A549 (cell line): ENCODE results near the gene CLASP1. TPM values are rescaled to one million over a fixed set of nuclear protein-coding genes. Genes with fewer than 3 reads are reported as not detected.

Experiments used
- ATAC-seq, 2 experiments: fragments of 200-7000 bp in 1 of 2; fragments of >200 bp in 1 of 2; cut with Nextera tagmentation in 1 of 2; cut with Tn5 transposase in 1 of 2; 3 replicates each; pipeline versions ENCODE4 v1.8.0 to v1.9.1; 2018 to 2020; ENCODE audit warnings: mild to moderate bottlenecking in 1 of 2, moderate library complexity in 1 of 2
- CTCF ChIA-PET: fragments of 300-600 bp; sonication (Branson Sonifier 250); formaldehyde crosslinking; extraction: SDS; loops from one replicate; lab custom pipeline; 2021; ENCODE audit warnings: antibody characterized with exemption, inconsistent platforms; lab: Yijun Ruan, JAX
- POLR2A ChIA-PET: fragments of 350-600 bp; formaldehyde crosslinking; extraction: SDS; loops from one replicate; lab custom pipeline; 2021; ENCODE audit warnings: antibody characterized with exemption, inconsistent platforms; lab: Yijun Ruan, JAX
- DNase-seq, 2 experiments: peaks; one replicate each; pipeline versions ENCODE4 v3.0.0 to v3.0.0-alpha.2; 2011 to 2016; ENCODE audit warnings: low read depth in 1 of 2, low spot score in 1 of 2
- FAIRE-seq: peaks from 2 replicates; lab custom pipeline; 2011; peaks lifted over from hg19 to GRCh38; lab: Jason Lieb, UNC
- H3K27ac ChIP-seq, 2 experiments: fragments of >200 bp; sonication (Bioruptor Twin); formaldehyde crosslinking; 3 replicates each; pipeline ENCODE4 v1.5.1; 2016 to 2017
- H3K4me1 ChIP-seq: fragments of >200 bp; sonication (Bioruptor Twin); formaldehyde crosslinking; 3 replicates; pipeline ENCODE4 v1.6.1; 2016
- H3K4me2 ChIP-seq: fragments of >200 bp; sonication (Bioruptor Twin); formaldehyde crosslinking; 3 replicates; pipeline ENCODE4 v1.6.1; 2016
- H3K4me3 ChIP-seq: fragments of >200 bp; sonication (Bioruptor Twin); formaldehyde crosslinking; 3 replicates; pipeline ENCODE4 v1.5.1; 2016
- H3K9me3 ChIP-seq: fragments of >200 bp; sonication (Bioruptor Twin); formaldehyde crosslinking; 3 replicates; pipeline ENCODE4 v1.6.1; 2016
- BCL3 ChIP-seq: fragments of >200 bp; sonication (Bioruptor Twin); formaldehyde crosslinking; IDR thresholded peaks from 3 replicates; pipeline ENCODE4 v1.6.1; 2016
- CBX2 ChIP-seq: fragments of 200-600 bp; sonication (generic); IDR thresholded peaks from 2 replicates; pipeline ENCODE4 v1.6.1; 2016; ENCODE audit warnings: low read depth, mild to moderate bottlenecking, borderline replicate concordance
- CEBPB ChIP-seq, 2 experiments: fragments of >200 bp in 1 of 2; sonication (Bioruptor Twin) in 1 of 2; formaldehyde crosslinking in 1 of 2; IDR thresholded peaks; 2 replicates each; pipeline ENCODE4 v1.6.1; 2012 to 2016
- CHD4 ChIP-seq: fragments of 200-600 bp; sonication (generic); IDR thresholded peaks from 2 replicates; pipeline ENCODE4 v1.6.1; 2016; ENCODE audit warnings: antibody characterized with exemption, mild to moderate bottlenecking, borderline replicate concordance
- E2F6 ChIP-seq: IDR thresholded peaks from 2 replicates; pipeline ENCODE4 v1.6.1; 2012; ENCODE audit warnings: low read depth, borderline replicate concordance
- EHF ChIP-seq: fragments of 250-450 bp; sonication (Bioruptor Pico); IDR thresholded peaks from 2 replicates; pipeline ENCODE4 v1.5.0; 2020; ENCODE audit warnings: mild to moderate bottlenecking
- ELK1 ChIP-seq: fragments of 150-350 bp; IDR thresholded peaks from 2 replicates; pipeline ENCODE4 v1.6.1; 2014; ENCODE audit warnings: low read depth, mild to moderate bottlenecking, low read length
- EP300 ChIP-seq, 2 experiments: fragments of >200 bp; sonication (Bioruptor Twin); formaldehyde crosslinking; IDR thresholded peaks; 2 replicates in 1 of 2; 3 replicates in 1 of 2; pipeline ENCODE4 v1.6.1; 2016 to 2017
- ESRRA ChIP-seq: fragments of 150-350 bp; IDR thresholded peaks from 2 replicates; pipeline ENCODE4 v1.6.1; 2014; ENCODE audit warnings: mild to moderate bottlenecking, low read length, borderline replicate concordance
- FOSB ChIP-seq: fragments of 250-450 bp; sonication (Bioruptor Pico); IDR thresholded peaks from 2 replicates; pipeline ENCODE4 v1.5.0; 2020; ENCODE audit warnings: mild to moderate bottlenecking, moderate library complexity
- FOSL2 ChIP-seq, 2 experiments: fragments of 450-650 bp in 1 of 2; fragments of >200 bp in 1 of 2; sonication (Bioruptor Twin) in 1 of 2; formaldehyde crosslinking; IDR thresholded peaks; 2 replicates each; pipeline versions ENCODE4 v1.5.0 to v1.6.1; 2016 to 2020; ENCODE audit warnings: mild to moderate bottlenecking in 1 of 2, moderate library complexity in 1 of 2
- GATA3 ChIP-seq: IDR thresholded peaks from 2 replicates; pipeline ENCODE4 v1.6.1; 2012; ENCODE audit warnings: borderline replicate concordance
- HEYL ChIP-seq: fragments of 250-450 bp; sonication (Bioruptor Pico); IDR thresholded peaks from 2 replicates; pipeline ENCODE4 v1.8.0; 2021; ENCODE audit warnings: mild to moderate bottlenecking, moderate library complexity
- HMGXB4 ChIP-seq: fragments of 250-450 bp; sonication (Bioruptor Pico); IDR thresholded peaks from 2 replicates; pipeline ENCODE4 v1.5.0; 2021; ENCODE audit warnings: mild to moderate bottlenecking, moderate library complexity, borderline replicate concordance
- HOXA7 ChIP-seq: fragments of 250-450 bp; sonication (Bioruptor Pico); IDR thresholded peaks from 2 replicates; pipeline ENCODE4 v1.5.0; 2020; ENCODE audit warnings: mild to moderate bottlenecking, moderate library complexity
- HOXB5 ChIP-seq: fragments of 250-450 bp; sonication (Bioruptor Pico); IDR thresholded peaks from 2 replicates; pipeline ENCODE4 v1.5.0; 2020; ENCODE audit warnings: mild to moderate bottlenecking, moderate library complexity
- JUN ChIP-seq, 2 experiments: fragments of >200 bp; sonication (Bioruptor Twin); formaldehyde crosslinking; IDR thresholded peaks; 2 replicates in 1 of 2; 3 replicates in 1 of 2; pipeline ENCODE4 v1.6.1; 2016 to 2017
- MAFK ChIP-seq: fragments of 450-650 bp; IDR thresholded peaks from 2 replicates; pipeline ENCODE4 v1.6.1; 2014; ENCODE audit not compliant: partially characterized antibody
- MAX ChIP-seq: IDR thresholded peaks from 2 replicates; pipeline ENCODE4 v1.6.1; 2012
- MYC ChIP-seq: IDR thresholded peaks from 2 replicates; pipeline ENCODE4 v1.6.1; 2012; ENCODE audit warnings: mild to moderate bottlenecking, inconsistent platforms, low read length, improper control_type of control experiment, borderline replicate concordance
- NR3C1 ChIP-seq: fragments of >200 bp; sonication (Bioruptor Twin); formaldehyde crosslinking; IDR thresholded peaks from 3 replicates; pipeline ENCODE4 v1.6.1; 2017
- PHF8 ChIP-seq: fragments of 200-600 bp; sonication (generic); IDR thresholded peaks from 2 replicates; pipeline ENCODE4 v1.6.1; 2016; ENCODE audit warnings: low read depth, mild to moderate bottlenecking, antibody characterized with exemption, moderate library complexity, borderline replicate concordance
- POLR2A ChIP-seq: IDR thresholded peaks from 2 replicates; pipeline ENCODE4 v1.6.1; 2012; ENCODE audit warnings: mild to moderate bottlenecking, low read length
- RAD21 ChIP-seq, 2 experiments: fragments of >200 bp in 1 of 2; sonication (Bioruptor Twin) in 1 of 2; formaldehyde crosslinking in 1 of 2; IDR thresholded peaks in 1 of 2; conservative IDR thresholded peaks in 1 of 2; 2 replicates in 1 of 2; 3 replicates in 1 of 2; pipeline ENCODE4 v1.6.1; 2012 to 2018; ENCODE audit warnings: inconsistent platforms in 1 of 2
- RARB ChIP-seq: fragments of 250-450 bp; sonication (Bioruptor Pico); IDR thresholded peaks from 2 replicates; pipeline ENCODE4 v1.8.0; 2021; ENCODE audit warnings: mild to moderate bottlenecking, moderate library complexity
- ZFP36 ChIP-seq: fragments of 450-650 bp; IDR thresholded peaks from 2 replicates; pipeline ENCODE4 v1.6.1; 2014; ENCODE audit warnings: borderline replicate concordance; ENCODE audit not compliant: partially characterized antibody
- ZSCAN20 ChIP-seq: fragments of 250-450 bp; sonication (Bioruptor Pico); IDR thresholded peaks from 2 replicates; pipeline ENCODE4 v1.8.0; 2022; ENCODE audit warnings: mild to moderate bottlenecking, moderate library complexity
- WGBS: methylation state at CpG from one replicate; pipeline ENCODE4 v1.1.6; 2017; ENCODE audit errors: missing lambda C conversion rate; 5-methylcytosine and 5-hydroxymethylcytosine counted together
- polyA plus RNA-seq, 4 experiments: library from polyadenylated mRNA; depleted of rRNA in 3 of 4; stranded (reverse); fragments of >200 nt; fragmentation: RNase III in 1 of 4; extraction: RNeasy Plus Mini Kit Qiagen cat#74134 plus additional on column Dnase treatment in 1 of 4; gene quantifications; 2 replicates in 3 of 4; 3 replicates in 1 of 4; pipeline ENCODE4 v1.2.3, GENCODE V29; 2011 to 2017

Gene CLASP1
- polyA plus RNA-seq, 2 of the 4 experiments (the other 2 are of a cell fraction) = 11.7 to 15.8 TPM

GRCh38 chr2:121293450-121294325 lies 355.6 kb downstream of the CLASP1 start:
- ChIA-PET POLR2A (no interaction called here), CTCF (interaction anchor here (1.1 to 2.0 kb wide), 3 partner anchors 10 to 208 kb away, joined by 3 to 7 read pairs (median 6); no protein-coding TSS in a partner anchor)
- H3K4me2 ChIP-seq = no peak overlapping the region
- no peaks in the 10 kb centered on the region for H3K9me3 ChIP-seq
- ATAC-seq (no peak), DNase-seq (no peak), FAIRE-seq (no peak)
- no peak overlapping the region for H3K27ac ChIP-seq
- 45% methylated on average over 13 of the region's 14 CpGs for WGBS
- TF ChIP-seq ESRRA (no peak), BCL3 (no peak), CEBPB (IDR thresholded peaks at IDR 0.05) (no peak), FOSL2 (IDR thresholded peaks at IDR 0.05) (no peak), FOSL2 (CRISPR knock-in tag; IDR thresholded peaks at IDR 0.05) (no peak), MAFK (no peak), EHF (CRISPR knock-in tag) (no peak), HMGXB4 (CRISPR knock-in tag) (no peak), JUN (IDR thresholded peaks at IDR 0.05) (no peak), MAX (no peak), CBX2 (no peak), HOXA7 (CRISPR knock-in tag) (no peak)
- no peaks in the 10 kb centered on the region for H3K4me1 ChIP-seq
- no peak overlapping the region for H3K4me3 ChIP-seq

GRCh38 chr2:121291251-121291580 lies 358.0 kb downstream of the CLASP1 start:
- FAIRE-seq (no peak), DNase-seq (no peak), ATAC-seq (no peak)
- H3K4me2 ChIP-seq = no peak overlapping the region
- TF ChIP-seq NR3C1 (no peak), EHF (CRISPR knock-in tag) (no peak), ZFP36 (no peak), RAD21 (conservative IDR thresholded peaks at IDR 0.05 in 1 of 2, IDR thresholded peaks at IDR 0.05 in 1 of 2) (no peak), ELK1 (no peak), EP300 (IDR thresholded peaks at IDR 0.05) (no peak), MAFK (no peak), HOXB5 (CRISPR knock-in tag) (no peak), CHD4 (no peak), MYC (no peak), POLR2A (no peak), GATA3 (no peak), ZSCAN20 (no peak), FOSB (CRISPR knock-in tag) (no peak), HEYL (CRISPR knock-in tag) (no peak), E2F6 (no peak), ESRRA (no peak), HMGXB4 (CRISPR knock-in tag) (no peak), PHF8 (no peak), RARB (CRISPR knock-in tag) (no peak)
- H3K27ac ChIP-seq = no peak overlapping the region
- CTCF ChIA-PET = no interaction called here
- POLR2A ChIA-PET = no interaction called here
- H3K4me1 ChIP-seq = no peaks in the 10 kb centered on the region
- H3K4me3 ChIP-seq = no peak overlapping the region
- H3K9me3 ChIP-seq = no peaks in the 10 kb centered on the region
- 63% methylated on average over 5 of the region's 5 CpGs for WGBS
